Spleen (tissue), 11 donors: ENCODE measurements around the gene DIP2A. TPM values are rescaled to one million over a fixed set of nuclear protein-coding genes. Genes with fewer than 3 reads are reported as not detected.

Experiments used
- DNase-seq: peaks from one replicate; pipeline ENCODE4 v3.0.0-alpha.2; 2020
- H3K27ac ChIP-seq, 8 donors: fragments of 200-600 bp; sonication (generic) in 7 of 8; 1 replicate in 4 of 8; 2 replicates in 4 of 8; pipeline versions ENCODE4 v1.5.0 to v1.8.0; 2016 to 2021; ENCODE audit warnings: inconsistent platforms in 4 of 8, mild to moderate bottlenecking in 4 of 8, moderate library complexity in 1 of 8
- H3K27me3 ChIP-seq, 7 donors: fragments of 200-600 bp; sonication (generic) in 6 of 7; replicated peaks in 1 of 7; 1 replicate in 4 of 7; 2 replicates in 3 of 7; pipeline versions ENCODE4 v1.5.0 to v1.8.0; 2016 to 2021; ENCODE audit warnings: inconsistent platforms in 3 of 7, mild to moderate bottlenecking in 1 of 7
- H3K36me3 ChIP-seq, 6 donors: fragments of 200-600 bp; sonication (generic) in 5 of 6; 1 replicate in 4 of 6; 2 replicates in 2 of 6; pipeline versions ENCODE4 v1.5.0 to v1.8.0; 2016 to 2021; ENCODE audit warnings: inconsistent platforms in 2 of 6
- H3K4me1 ChIP-seq, 6 donors: fragments of 200-600 bp; sonication (generic) in 5 of 6; 1 replicate in 3 of 6; 2 replicates in 3 of 6; pipeline versions ENCODE4 v1.5.0 to v1.8.0; 2016 to 2021; ENCODE audit warnings: inconsistent platforms in 3 of 6
- H3K4me3 ChIP-seq, 8 donors: fragments of 200-600 bp; sonication (generic) in 7 of 8; 1 replicate in 4 of 8; 2 replicates in 4 of 8; pipeline versions ENCODE4 v1.5.0 to v1.8.0; 2016 to 2021; ENCODE audit warnings: inconsistent platforms in 4 of 8, mild to moderate bottlenecking in 4 of 8, moderate library complexity in 2 of 8
- H3K9me3 ChIP-seq, 8 donors: fragments of 200-600 bp; sonication (generic) in 7 of 8; 1 replicate in 4 of 8; 2 replicates in 4 of 8; pipeline versions ENCODE4 v1.5.0 to v1.8.0; 2016 to 2021; ENCODE audit warnings: inconsistent platforms in 4 of 8
- CTCF ChIP-seq, 11 experiments: fragments of 200-600 bp in 7 of 11; fragments of 450-650 bp in 4 of 11; sonication (generic) in 4 of 11; IDR thresholded peaks in 8 of 11; conservative IDR thresholded peaks in 3 of 11; 1 replicate in 7 of 11; 2 replicates in 4 of 11; pipeline versions ENCODE4 v1.4.0 to v1.8.0; 2016 to 2021; ENCODE audit warnings: antibody characterized with exemption in 11 of 11, inconsistent platforms in 4 of 11, mild to moderate bottlenecking in 1 of 11
- POLR2A ChIP-seq, 3 donors: fragments of 450-650 bp; IDR thresholded peaks; one replicate each; pipeline ENCODE4 v1.5.1; 2017; ENCODE audit warnings: antibody characterized with exemption in 3 of 3, mild to moderate bottlenecking in 1 of 3
- POLR2AphosphoS5 ChIP-seq, 3 donors: sonication (generic); formaldehyde crosslinking; IDR thresholded peaks; one replicate each; pipeline ENCODE4 v1.5.1; 2017; ENCODE audit warnings: antibody characterized with exemption in 3 of 3
- WGBS, 5 donors: extraction: QIAGEN DNeasy Blood & Tissue Kit in 3 of 5; methylation state at CpG; one replicate each; pipeline versions ENCODE4 v1.1.5 to v1.1.7; 2013 to 2018; 5-methylcytosine and 5-hydroxymethylcytosine counted together
- intact Hi-C: fragments of 100-400 bp; cut with DNase I; formaldehyde crosslinking; loops from one replicate; pipeline ENCODE4 v1.15.0; 2023; ENCODE audit warnings: low total_unique reads
- polyA plus RNA-seq, 3 donors: library from polyadenylated mRNA; stranded (reverse); fragments of 200-250 nt; gene quantifications; one replicate each; pipeline ENCODE4 v1.2.1, GENCODE V29; 2013
- total RNA-seq, 7 donors: library from RNA; depleted of rRNA in 3 of 7; stranded (reverse); fragments of >200 nt in 3 of 7; fragmentation: NEBNext Ultra II Directional in 4 of 7; extraction: Animal tissue kit (Norgen Biotek cat#: 25700) in 4 of 7; gene quantifications; one replicate each; pipeline versions ENCODE4 v1.1.0 to v1.2.1, GENCODE V29; 2016 to 2021
- donor health status: healthy with polysubstance abuse.
- donor health status: DM: no; HTN: no; CAD: no; lungs with moderate emphysema.
- donor health status: DM: no; HTN: no; CAD: no.
- donor health status: Bipolar disorder and iron deficiency.
- donor health status: healthy.
- donor health status: DM: no; HTN: no; CAD: no.
- donor health status: DM: yes; HTN: yes; CAD: no.

The DIP2A gene
- total and polyA plus RNA-seq, 10 donors = 14.7 to 96.7 (median 64.1) TPM

GRCh38 chr21:46610018-46610701, 151.5 kb downstream of the DIP2A start:
- WGBS, 5 donors = 79 to 90% (median 85%) methylated on average over 6 of the region's 6 CpGs
- no peak overlapping the region for H3K27ac ChIP-seq
- peaks cover 3 to 23% (median 15%) of the 10 kb centered on the region in 8 donors for H3K9me3 ChIP-seq
- no peak for TF ChIP-seq POLR2AphosphoS5 (IDR thresholded peaks at IDR 0.05)
- TF ChIP-seq CTCF (IDR thresholded peaks at IDR 0.05 in 8 of 11, conservative IDR thresholded peaks at IDR 0.05 in 3 of 11) = no peak
- TF ChIP-seq POLR2A (IDR thresholded peaks at IDR 0.05) = no peak
- no peak for DNase-seq
- intact Hi-C loops = no loop called here
- H3K36me3 ChIP-seq = no peaks in the 10 kb centered on the region
- peaks cover 0 to 6% (median 0%) of the 10 kb centered on the region in 7 donors for H3K27me3 ChIP-seq
- H3K4me1 ChIP-seq = peaks cover 4 to 20% (median 16%) of the 10 kb centered on the region in 6 donors
- H3K4me3 ChIP-seq = no peak overlapping the region

GRCh38 chr21:46613391-46613790, 154.7 kb downstream of the DIP2A start:
- intact Hi-C loops = no loop called here
- no peaks in the 10 kb centered on the region for H3K36me3 ChIP-seq
- WGBS, 5 donors = 90 to 95% (median 92%) methylated on average over 6 of the region's 6 CpGs
- H3K27me3 ChIP-seq = peaks cover 0 to 6% (median 0%) of the 10 kb centered on the region in 7 donors
- no peak overlapping the region for H3K4me3 ChIP-seq
- H3K9me3 ChIP-seq = peaks cover 3 to 23% (median 15%) of the 10 kb centered on the region in 8 donors
- H3K4me1 ChIP-seq = no peaks in the 10 kb centered on the region
- TF ChIP-seq POLR2AphosphoS5 (IDR thresholded peaks at IDR 0.05) = no peak
- TF ChIP-seq CTCF (IDR thresholded peaks at IDR 0.05 in 8 of 11, conservative IDR thresholded peaks at IDR 0.05 in 3 of 11) = no peak
- no peak for TF ChIP-seq POLR2A (IDR thresholded peaks at IDR 0.05)
- no peak for DNase-seq
- no peak overlapping the region for H3K27ac ChIP-seq

GRCh38 chr21:46616050-46616449, 157.4 kb downstream of the DIP2A start:
- DNase-seq = no peak
- H3K4me1 ChIP-seq = peaks cover 0 to 12% (median 0%) of the 10 kb centered on the region in 6 donors
- no peak overlapping the region for H3K4me3 ChIP-seq
- H3K36me3 ChIP-seq = no peaks in the 10 kb centered on the region
- peaks cover 0 to 10% (median 6%) of the 10 kb centered on the region in 8 donors for H3K9me3 ChIP-seq
- 87 to 99% (median 94%) methylated on average over 2 of the region's 2 CpGs for WGBS, 5 donors
- intact Hi-C loops = no loop called here
- TF ChIP-seq POLR2A (IDR thresholded peaks at IDR 0.05) (no peak), CTCF (IDR thresholded peaks at IDR 0.05 in 8 of 11, conservative IDR thresholded peaks at IDR 0.05 in 3 of 11) (no peak), POLR2AphosphoS5 (IDR thresholded peaks at IDR 0.05) (no peak)
- no peak overlapping the region for H3K27ac ChIP-seq
- H3K27me3 ChIP-seq = no peaks in the 10 kb centered on the region

- no peak for TF ChIP-seq POLR2AphosphoS5 (IDR thresholded peaks at IDR 0.05)
- TF ChIP-seq POLR2A (IDR thresholded peaks at IDR 0.05) = no peak
- TF ChIP-seq CTCF (IDR thresholded peaks at IDR 0.05 in 8 of 11, conservative IDR thresholded peaks at IDR 0.05 in 3 of 11) = no peak
- Histone ChIP-seq H3K4me1 (peaks cover 0 to 18% (median 3%) of the 10 kb centered on the region in 6 donors), H3K27me3 (no peaks in the 10 kb centered on the region), H3K4me3 (no peak overlapping the region), H3K36me3 (no peaks in the 10 kb centered on the region), H3K27ac (no peak overlapping the region), H3K9me3 (peaks cover 0 to 4% (median 2%) of the 10 kb centered on the region in 8 donors)
- DNase-seq = no peak
- intact Hi-C loops = no loop called here
- WGBS, 5 donors = 93 to 98% (median 96%) methylated on average over 1 of the region's 1 CpG
Observed at GRCh38 chr21:46616656-46617055, 158.0 kb downstream of the DIP2A start.
